Keratinocyte (primary cell): ENCODE data around the gene SPATA9.

Experiments
- CTCF ChIP-seq, 3 experiments: IDR thresholded peaks in 1 of 3; conservative IDR thresholded peaks in 1 of 3; optimal IDR thresholded peaks in 1 of 3; 2 replicates in 2 of 3; 3 replicates in 1 of 3; pipeline versions ENCODE3 to v1.5.1; 2011; ENCODE audit warnings: low read length in 3 of 3, mild to moderate bottlenecking in 3 of 3, moderate library complexity in 2 of 3, control low read depth in 1 of 3, inconsistent platforms in 1 of 3; ENCODE audit not compliant: insufficient read depth in 2 of 3; ENCODE audit errors: extremely low read depth in 1 of 3
- EZH2 ChIP-seq: IDR thresholded peaks from one replicate; pipeline ENCODE4 v1.6.1; 2012; ENCODE audit warnings: inconsistent platforms, mild to moderate bottlenecking, low read length, moderate library complexity

GRCh38 chr5:95725071-95725820 is 42.5 kb upstream of the SPATA9 start:
- TF ChIP-seq CTCF (optimal IDR thresholded peaks at IDR 0.05 in 1 of 3, IDR thresholded peaks at IDR 0.05 in 1 of 3, conservative IDR thresholded peaks at IDR 0.05 in 1 of 3; ENCODE audit: extremely low read depth in 1 of 3, insufficient read depth in 2 of 3, low read length in 3 of 3) (no peak), EZH2 (no peak)
